ENCODE data around the gene BTNL9.
"Not testable (repeated sequence)": the region's sequence is repeated elsewhere in the genome, so short reads cannot be mapped to it uniquely, and the experiment has no call there.

The BTNL9 gene

DNA sequence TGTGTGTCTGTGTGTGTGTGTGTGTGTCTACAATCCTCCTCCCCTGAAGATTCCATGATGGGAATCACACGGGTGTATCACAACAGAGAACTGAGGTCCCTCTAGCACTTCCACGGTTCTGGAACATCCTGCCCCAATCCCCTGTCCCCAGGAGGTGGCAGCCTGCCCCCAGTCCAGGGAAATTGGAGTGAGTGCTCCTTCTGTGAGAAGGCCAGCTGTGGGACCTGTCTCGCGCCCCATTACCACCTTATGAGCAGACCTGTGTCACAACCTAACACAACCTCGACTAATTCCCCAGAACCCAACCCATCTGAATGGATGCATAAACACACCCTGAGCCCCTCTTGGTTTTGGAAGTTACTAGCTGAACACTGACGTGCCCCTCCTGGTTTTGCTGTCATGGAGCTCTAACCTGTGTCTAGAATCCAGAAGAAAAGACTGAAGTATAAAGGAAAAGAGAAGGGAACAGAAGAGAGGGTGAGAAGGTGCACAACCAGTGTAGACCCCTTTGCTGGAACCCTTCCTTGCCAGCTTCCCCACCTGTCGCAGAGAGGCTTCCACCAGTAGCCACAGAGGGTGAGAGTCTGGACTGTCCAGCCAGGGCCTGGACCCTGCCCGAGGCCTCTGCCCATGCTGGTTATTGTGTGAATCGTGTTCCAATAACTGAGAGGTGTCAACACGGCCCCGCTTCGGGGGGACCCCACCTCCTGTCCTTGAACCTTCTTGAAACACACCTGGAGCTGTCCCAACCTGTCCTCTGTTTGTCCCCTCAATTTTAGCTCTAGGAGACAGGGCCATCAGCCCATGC is 3.4 kb downstream of the BTNL9 start:
- no peak for DNase-seq

DNA sequence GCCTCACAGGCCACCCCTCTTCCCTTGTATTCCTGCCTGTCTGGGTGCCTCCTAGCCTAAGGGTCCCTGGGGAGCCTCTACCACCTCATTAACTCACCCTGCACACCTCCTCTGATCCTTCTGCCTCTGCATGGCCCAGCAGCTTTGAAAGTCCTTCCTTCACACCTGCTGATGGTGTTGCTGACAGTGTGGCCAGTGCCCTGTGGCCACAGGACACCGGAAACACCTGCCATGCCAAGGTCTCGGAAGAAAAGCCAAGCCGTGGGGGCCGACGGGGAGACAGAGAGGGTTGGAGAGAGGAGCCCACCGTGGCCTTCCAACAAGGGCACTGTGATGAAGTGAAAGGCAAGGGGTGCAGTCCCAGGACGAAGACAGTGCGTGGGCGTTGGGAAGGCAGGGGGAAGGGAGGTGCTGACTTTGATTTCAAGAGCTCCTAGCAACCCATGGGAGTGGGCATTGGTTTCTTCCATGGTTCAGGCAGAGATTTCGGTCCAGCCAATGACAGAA is 4.1 kb downstream of the BTNL9 start:
- DNase-seq = no peak

DNA sequence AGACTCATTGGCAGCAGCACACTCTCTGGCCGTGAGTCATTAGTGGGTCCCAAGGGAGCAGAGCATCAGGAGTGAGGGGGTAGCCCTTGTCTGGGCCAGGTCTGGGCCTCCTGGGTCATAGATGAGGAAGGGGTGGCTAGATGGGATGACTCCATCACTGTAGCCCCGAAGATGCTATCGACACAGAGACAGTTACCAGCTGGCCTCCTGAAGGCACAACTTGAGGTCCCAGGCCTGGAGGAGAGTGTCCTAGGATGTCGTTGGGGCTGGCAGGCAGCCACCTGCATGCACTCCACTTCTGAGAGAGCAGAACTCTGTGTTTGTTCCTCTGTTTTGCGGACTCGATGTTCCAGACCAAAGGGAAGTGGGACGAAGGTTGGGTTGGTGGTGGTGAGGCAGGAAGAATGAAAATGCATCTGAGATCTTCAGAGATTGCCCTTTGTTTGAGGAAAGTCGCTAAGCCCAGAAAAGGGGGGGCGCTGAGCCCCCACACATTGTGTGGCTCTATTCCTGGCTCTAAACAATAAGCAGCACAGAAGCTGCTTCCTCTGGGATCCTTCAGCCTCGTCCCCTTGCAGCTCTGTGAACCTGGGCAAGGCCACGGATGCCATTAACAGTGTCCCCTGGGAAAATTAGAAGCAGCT is 4.7 kb downstream of the BTNL9 start:
- no peak for DNase-seq

DNA sequence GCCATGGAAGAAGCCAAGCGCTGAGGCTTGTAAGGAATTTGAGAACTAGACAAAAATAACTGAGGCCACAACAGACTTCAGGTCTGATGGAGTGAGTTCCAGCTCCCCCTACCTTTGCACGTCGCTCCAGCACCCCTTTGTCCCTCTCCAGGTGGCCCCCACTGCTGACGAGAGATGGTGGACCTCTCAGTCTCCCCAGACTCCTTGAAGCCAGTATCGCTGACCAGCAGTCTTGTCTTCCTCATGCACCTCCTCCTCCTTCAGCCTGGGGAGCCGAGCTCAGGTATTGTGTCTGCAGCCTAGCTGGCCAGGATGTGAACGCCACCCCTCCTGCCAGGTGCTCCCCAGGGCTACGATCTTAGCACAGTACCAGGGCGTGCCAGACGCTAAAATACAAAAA is 5.2 kb downstream of the BTNL9 start:
- DNase-seq = no peak

DNA sequence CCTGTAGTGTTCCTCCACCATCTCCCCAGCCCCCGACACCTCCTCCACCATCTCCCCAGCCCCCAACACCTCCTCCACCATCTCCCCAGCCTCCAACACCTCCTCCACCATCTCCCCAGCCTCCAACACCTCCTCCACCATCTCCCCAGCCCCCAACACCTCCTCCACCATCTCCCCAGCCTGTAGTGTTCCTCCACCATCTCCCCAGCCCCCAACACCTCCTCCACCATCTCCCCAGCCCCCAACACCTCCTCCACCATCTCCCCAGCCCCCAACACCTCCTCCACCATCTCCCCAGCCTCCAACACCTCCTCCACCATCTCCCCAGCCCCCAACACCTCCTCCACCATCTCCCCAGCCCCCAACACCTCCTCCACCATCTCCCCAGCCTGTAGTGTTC is 5.8 kb downstream of the BTNL9 start:
- not testable (repeated sequence) for DNase-seq

DNA sequence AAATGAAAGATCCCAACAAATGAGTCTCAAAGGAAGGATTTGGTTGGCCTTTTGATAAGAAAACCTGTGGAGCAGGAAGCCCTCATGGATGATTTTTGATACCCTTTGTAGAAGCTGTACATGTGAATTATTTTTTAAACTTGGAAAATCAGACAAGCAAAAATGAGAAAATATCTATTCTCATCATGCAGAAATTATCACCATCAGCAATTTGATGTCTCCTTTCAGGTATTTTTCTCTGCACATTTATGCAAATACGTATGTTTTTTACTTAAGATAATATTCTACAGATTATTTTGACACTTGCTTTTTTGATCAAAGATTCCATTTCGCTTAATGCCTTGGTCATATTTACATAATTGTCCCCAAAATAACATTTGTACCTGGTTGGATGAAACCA is 7.2 kb downstream of the BTNL9 start:
- no peak for DNase-seq

DNA sequence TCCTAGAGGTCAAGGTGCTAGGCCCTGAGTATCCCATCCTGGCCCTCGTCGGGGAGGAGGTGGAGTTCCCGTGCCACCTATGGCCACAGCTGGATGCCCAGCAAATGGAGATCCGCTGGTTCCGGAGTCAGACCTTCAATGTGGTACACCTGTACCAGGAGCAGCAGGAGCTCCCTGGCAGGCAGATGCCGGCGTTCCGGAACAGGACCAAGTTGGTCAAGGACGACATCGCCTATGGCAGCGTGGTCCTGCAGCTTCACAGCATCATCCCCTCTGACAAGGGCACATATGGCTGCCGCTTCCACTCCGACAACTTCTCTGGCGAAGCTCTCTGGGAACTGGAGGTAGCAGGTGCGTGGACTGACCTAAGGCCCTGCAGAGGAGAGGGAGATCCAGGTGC is 7.9 kb downstream of the BTNL9 start:
- no peak for DNase-seq

DNA sequence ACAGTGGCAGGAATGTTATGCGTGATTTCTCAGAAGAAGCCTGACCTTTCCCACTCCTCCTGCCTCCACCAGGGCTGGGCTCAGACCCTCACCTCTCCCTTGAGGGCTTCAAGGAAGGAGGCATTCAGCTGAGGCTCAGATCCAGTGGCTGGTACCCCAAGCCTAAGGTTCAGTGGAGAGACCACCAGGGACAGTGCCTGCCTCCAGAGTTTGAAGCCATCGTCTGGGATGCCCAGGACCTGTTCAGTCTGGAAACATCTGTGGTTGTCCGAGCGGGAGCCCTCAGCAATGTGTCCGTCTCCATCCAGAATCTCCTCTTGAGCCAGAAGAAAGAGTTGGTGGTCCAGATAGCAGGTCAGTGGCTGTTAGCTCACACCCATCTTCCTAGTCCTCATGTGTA is 9.9 kb downstream of the BTNL9 start:
- no peak for DNase-seq

DNA sequence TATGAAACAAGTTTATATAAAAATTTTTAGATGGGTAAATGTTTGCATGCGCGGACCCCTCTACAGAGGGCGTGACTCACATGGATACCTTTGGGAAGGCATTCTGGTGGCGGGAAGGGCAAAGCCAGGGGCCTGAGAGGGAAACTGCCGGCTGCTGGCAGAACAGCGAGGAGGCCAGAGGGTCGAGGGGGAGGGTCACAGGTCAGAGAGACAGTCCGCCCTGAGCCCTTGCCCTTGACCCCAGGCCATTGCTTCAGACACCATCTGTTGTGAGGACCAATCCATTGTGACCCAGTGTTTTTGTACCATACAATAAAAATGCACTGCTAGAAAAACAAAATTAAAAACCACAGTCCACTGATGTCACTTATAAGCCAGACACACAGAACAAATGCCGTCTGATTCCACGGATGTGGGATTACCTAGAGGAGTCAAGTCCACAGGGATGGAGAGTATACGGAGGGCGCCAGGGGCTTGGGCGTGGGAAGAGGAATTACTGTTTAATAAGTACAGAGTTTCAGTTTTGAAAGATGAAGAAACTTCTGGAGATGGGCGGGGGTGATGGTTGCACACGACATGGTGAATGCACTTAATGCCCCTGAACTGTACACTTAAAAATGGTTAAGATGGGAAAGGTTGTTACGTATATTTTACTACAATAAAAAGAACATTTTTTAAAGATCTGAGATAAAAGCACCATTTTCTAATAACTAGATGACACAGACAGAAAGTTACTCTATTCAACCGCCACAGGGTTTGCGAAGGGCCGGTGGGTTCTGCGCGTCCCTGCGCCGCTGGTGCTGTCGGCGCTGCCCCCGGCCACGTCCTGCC is 12.0 kb downstream of the BTNL9 start:
- no peak for DNase-seq

DNA sequence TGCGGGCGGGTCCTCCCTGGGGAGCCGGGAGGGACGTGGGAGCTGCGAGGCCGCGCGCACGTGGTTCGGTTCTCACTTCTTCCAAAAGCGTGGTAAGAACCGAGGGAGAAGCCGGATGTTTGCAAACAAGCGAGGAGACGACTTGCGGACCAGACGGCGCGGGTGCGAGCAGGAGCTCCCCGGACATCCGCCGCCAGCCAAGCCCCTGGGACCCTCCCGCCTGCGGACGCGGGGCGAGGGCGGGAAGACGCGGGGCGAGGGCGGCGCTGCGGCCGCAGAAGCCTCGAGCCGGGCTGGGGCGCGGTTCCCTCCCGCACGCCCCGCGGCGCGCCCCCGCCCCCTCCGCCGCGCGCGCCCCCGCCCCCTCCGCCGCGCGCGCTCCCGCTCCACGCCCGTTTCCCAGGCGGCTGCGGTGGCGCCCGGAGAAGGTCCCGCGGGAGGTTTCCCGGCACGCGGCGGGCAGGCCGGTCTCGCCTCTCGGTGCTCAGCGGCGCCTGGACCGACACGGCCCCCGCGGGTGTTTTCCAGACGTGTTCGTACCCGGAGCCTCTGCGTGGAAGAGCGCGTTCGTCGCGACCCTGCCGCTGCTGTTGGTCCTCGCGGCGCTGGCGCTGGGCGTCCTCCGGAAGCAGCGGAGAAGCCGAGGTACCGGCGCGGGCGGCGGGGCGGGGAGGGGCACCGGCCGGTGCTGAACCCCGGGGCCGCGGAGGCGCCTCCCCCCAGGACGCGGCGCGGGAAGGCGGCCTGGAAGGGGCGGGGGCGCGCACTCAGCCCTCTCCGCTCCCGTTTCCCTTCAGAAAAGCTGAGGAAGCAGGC is 12.8 kb downstream of the BTNL9 start:
- DNase-seq = no peak

DNA sequence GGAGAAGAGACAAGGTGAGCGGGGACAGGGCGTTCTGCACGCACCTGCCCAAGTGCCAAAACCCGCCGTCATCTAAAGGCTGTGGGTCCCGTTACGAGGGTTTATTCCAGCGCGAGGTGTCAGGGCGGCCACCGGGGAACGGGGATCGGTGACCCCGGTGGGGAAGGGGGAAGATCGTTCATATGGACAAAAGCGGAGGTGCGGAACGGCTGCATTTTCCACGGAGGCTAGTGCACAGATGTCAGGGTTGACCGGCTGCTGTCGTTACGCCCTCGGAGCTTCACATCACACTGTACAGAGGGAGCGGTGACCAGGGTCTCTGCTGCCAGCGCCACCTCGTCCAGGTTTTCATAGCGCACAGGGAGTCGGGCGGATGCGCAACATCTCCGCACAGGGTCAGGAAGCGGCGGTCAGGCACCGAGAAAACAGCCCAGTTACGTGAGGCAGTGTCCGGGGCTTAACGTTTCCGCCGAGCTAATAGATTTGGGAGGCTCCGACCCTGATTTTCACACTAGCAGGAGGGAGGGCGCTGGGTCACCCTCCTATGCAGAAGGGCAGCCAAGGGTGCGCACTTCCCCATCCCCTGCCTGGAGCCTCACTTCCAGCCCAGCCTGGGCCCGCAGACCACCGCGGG is 13.5 kb downstream of the BTNL9 start:
- DNase-seq = no peak

DNA sequence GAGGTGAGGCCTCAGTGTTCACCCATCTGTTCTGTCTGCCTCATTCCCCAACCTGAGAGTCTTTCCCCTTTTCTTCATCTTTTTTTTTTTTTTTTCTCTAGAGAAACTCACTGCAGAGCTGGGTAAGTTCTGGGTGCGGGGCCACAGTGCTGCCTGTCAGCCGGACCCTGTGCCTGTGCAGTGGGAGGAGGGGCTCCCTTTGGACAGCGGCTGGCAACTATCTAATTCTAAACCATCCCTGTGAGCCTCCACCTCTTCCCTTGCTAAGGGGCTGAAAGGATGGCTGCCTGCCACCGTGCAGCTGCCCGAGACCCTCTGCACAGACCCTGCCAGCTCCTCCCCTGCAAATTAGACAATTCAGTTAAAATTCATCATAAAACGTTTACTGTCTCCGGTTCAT is 14.1 kb downstream of the BTNL9 start:
- DNase-seq = no peak

DNA sequence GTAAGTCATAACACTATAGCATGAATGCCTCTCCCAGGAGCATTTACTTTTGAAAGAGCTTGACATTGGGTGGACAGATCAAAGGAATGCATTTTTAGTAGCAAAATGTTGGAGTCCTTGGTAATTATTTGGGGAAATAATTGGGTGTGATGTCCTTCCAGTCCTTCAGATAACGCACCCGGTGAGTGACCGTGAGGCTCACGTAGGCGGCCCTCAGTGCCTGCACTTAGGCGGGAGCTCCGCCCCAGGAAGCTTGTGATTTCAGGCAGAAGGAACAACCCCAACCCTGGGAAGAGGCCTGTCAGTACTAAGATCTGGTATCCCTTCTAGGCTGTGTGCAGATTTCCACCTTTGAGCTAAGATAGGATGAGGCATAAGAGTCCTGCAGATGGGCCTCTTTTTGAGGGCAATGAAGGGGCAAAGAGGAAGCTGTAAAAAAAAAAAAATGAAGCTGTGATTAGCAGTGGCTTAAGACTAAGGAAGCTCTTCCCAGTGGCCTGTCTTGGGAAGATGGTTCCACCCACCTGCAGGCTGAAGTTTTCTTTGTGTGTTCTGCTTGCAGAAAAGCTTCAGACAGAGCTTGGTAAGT is 14.9 kb downstream of the BTNL9 start:
- no peak for DNase-seq

DNA sequence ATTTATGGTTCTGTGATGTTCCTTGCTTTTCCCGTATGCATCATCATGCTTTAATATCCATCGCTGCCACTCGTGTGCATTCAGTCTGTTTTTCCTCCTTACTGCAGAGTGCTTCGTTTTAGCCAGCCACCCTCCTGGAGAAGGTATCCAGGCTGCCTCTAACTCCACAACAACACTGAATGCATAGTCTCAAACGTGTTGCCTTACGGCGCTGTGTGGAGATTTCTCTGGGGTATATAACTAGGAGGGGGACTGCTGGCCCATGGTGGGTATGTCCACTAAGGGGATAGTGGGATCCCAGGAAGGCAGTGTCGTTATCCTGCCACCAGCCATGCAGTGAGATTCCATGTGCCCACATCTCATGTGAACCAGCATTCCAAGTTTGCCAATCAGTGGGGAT is 16.4 kb downstream of the BTNL9 start:
- no peak for DNase-seq

DNA sequence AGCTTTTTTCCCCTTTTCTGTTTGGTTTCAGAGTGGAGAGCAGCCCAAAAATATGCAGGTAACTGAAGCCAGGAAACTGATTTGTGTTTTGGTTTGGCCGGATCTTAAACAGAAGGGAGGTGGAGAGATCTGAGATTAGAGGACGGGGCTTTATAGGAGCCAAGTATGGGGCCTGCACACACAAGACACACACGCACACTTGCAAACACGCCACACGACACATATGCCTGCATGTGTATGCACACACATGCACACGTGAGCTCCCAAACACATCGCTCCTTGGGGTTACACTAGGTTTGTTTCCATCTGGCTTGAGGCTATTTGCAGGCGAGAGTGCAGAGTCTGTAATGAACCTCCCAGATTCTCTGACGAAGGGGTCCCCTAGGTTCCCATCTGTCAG is 18.3 kb downstream of the BTNL9 start:
- no peak for DNase-seq

DNA sequence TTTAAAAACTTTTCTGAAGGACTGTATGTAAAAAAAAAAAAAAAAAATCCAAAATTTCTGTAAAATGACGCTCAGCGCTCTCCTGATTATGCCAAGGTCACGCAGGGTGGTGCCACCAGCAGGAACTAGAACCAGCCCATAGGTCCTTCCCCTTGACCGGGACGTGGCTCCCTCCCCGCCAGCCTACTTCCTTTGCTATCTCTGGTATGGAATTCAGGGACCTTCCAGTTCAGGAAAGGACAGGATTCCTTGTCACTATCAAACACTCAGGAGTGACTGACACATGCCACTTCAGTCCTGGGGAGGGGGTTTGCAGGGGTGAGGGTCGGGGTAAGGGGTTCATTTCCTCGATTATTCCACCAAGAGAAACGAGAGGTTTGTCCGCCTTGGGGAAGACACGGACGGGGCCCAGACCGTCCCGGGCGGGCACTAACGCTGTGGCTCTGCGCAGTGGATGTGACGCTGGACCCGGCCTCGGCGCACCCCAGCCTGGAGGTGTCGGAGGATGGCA is 18.8 kb downstream of the BTNL9 start:
- no peak for DNase-seq

DNA sequence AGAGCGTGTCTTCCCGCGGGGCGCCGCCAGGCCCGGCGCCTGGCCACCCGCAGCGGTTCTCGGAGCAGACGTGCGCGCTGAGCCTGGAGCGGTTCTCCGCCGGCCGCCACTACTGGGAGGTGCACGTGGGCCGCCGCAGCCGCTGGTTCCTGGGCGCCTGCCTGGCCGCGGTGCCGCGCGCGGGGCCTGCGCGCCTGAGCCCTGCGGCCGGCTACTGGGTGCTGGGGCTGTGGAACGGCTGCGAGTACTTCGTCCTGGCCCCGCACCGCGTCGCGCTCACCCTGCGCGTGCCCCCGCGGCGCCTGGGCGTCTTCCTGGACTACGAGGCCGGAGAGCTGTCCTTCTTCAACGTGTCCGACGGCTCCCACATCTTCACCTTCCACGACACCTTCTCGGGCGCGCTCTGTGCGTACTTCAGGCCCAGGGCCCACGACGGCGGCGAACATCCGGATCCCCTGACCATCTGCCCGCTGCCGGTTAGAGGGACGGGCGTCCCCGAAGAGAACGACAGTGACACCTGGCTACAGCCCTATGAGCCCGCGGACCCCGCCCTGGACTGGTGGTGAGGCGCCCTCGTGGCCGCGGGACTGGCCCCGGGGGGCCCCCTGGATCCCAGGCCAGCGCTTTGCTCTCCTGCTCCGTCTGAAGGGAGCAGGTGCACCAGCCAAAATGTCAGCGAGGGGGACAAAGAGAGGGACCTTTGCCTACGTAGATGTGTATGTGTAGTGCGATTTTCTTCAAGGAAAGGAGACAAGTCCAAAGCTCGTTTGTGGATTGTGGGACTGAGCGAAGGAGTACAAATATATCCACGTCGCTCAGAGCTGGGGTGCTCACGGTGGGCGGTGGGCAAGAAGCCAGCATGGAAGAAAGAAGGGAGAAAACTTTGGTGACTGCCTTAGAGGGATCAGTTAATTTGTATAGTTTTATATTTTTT is 19.5 kb downstream of the BTNL9 start:
- DNase-seq = no peak

DNA sequence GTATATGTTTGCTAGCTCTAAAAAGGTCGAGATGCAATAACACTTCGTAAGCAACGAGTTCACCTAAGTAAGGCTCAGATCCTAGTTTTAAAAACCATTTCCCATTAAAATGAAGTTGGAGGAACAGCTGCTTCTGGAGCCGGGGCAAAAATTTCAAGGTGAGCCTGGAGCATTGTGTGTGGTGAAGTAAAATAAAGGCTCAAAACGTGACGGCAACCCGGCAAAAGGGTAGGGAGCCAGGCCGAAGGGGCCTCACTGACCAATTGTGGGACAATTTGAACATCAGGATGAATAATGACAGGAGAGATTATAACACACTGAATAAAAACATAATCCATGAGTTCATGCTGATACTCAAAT is 20.1 kb downstream of the BTNL9 start:
- no peak for DNase-seq

DNA sequence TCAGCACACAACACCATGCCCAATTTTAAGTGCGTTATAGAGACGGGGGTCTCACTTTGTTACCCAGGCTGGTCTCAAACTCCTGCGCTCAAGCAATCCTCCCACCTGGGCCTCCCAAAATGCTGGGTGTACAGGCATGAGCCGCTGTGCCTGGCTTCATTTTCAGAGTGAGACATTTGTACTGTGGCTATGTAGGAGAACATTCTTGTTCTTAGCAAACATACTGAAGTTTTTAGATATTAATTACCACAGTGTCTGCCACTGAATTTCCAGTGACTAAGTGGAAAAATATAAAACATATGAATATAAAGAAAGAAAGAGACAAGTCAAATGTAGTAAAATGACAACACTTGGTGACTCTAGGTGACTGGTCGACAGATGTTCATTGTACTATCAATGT is 20.9 kb downstream of the BTNL9 start:
- no peak for DNase-seq

DNA sequence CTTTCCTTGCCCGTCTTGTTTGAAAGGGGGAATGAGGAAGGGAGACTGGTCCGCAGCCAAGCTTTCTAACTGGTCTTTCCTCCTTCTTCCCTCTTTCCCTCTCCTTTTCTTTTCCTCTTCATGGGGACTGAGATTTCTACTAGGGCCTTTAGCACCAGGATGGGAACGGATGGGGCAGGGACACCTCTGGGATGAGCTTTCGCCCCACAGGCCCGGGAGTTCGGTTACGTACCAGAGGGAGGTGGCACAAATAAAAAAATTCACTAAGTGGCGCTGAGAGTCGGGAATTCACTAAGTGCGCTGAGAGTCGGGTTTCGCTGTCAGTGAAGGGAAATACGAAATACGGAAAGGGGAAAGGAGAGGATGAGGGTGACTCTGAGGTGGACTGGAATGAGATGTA is 21.6 kb downstream of the BTNL9 start:
- DNase-seq = no peak

DNA sequence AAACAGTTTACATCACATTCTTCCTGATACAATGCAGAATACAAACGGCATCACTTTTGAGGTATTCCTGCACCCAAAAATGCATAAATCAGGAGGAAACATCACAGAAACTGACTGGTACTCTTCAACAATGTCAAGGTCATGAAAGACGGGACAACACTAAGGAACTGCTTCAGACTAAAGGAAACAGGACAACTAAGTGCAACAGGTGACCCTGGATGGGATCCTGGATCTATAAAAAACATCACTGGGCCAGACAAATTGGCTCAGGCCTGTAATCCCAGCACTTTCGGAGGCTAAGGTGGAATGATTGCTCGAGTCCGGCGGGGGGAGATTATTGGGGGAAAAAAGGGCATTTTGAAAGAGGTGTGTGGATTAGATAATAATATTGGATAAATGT is 22.6 kb downstream of the BTNL9 start:
- no peak for DNase-seq

Data from CD4-positive, alpha-beta T cell treated with Interleukin-15 for 1 hour (primary cell).